Measurements from ENCODE around the gene SRSF7. TPM values are rescaled to one million over a fixed set of nuclear protein-coding genes. Genes with fewer than 3 reads are reported as not detected.

The SRSF7 gene
- total RNA-seq, 4 donors from 2014 or later = 41.4 to 100 (median 56.8) TPM

GRCh38 chr2:38775097-38775920, 24.1 kb upstream of the SRSF7 start:
- no peak for TF ChIP-seq CTCF (IDR thresholded peaks at IDR 0.05)
- TF ChIP-seq POLR2AphosphoS5 (IDR thresholded peaks at IDR 0.05) = no peak
- TF ChIP-seq POLR2A (IDR thresholded peaks at IDR 0.05; ENCODE audit: low read depth) = no peak
- TF ChIP-seq EP300 (IDR thresholded peaks at IDR 0.05) = no peak
- DNase-seq (ENCODE audit: extremely low spot score) = no peak
- no peaks in the 10 kb centered on the region for H3K9me3 ChIP-seq
- H3K36me3 ChIP-seq = peaks cover 0 to 6% (median 2%) of the 10 kb centered on the region in 4 donors
- peaks cover 5 to 16% (median 12%) of the 10 kb centered on the region in 4 donors for H3K4me1 ChIP-seq
- WGBS = 86% methylated on average over 17 of the region's 17 CpGs
- H3K27me3 ChIP-seq = no peaks in the 10 kb centered on the region
- intact Hi-C loops (cut with DNase I) = no loop called here
- H3K27ac ChIP-seq (replicated peaks in 1 of 4) = no peak overlapping the region
- no peak overlapping the region for H3K4me3 ChIP-seq

- Histone ChIP-seq H3K36me3 (no peaks in the 10 kb centered on the region), H3K27me3 (no peaks in the 10 kb centered on the region), H3K4me1 (no peaks in the 10 kb centered on the region), H3K27ac (replicated peaks in 1 of 4) (no peak overlapping the region), H3K4me3 (no peak overlapping the region), H3K9me3 (no peaks in the 10 kb centered on the region)
- no peak for DNase-seq (ENCODE audit: extremely low spot score)
- 68% methylated on average over 5 of the region's 5 CpGs for WGBS
- TF ChIP-seq CTCF (IDR thresholded peaks at IDR 0.05) (no peak), POLR2AphosphoS5 (IDR thresholded peaks at IDR 0.05) (no peak), EP300 (IDR thresholded peaks at IDR 0.05) (no peak), POLR2A (IDR thresholded peaks at IDR 0.05; ENCODE audit: low read depth) (no peak)
- intact Hi-C loops (cut with DNase I) = no loop called here
These were observed 20.5 kb upstream of the SRSF7 start for GRCh38 chr2:38771632-38772031.

- intact Hi-C loops (cut with DNase I) = no loop called here
- WGBS = 88% methylated on average over 5 of the region's 5 CpGs
These were observed 14.4 kb upstream of the SRSF7 start for GRCh38 chr2:38765551-38765950.

GRCh38 chr2:38765149-38765548, 14.0 kb upstream of the SRSF7 start:
- H3K27me3 ChIP-seq = no peaks in the 10 kb centered on the region
- H3K4me3 ChIP-seq = no peak overlapping the region
- no peaks in the 10 kb centered on the region for H3K4me1 ChIP-seq
- no peak for TF ChIP-seq CTCF (IDR thresholded peaks at IDR 0.05)
- no peak for TF ChIP-seq POLR2A (IDR thresholded peaks at IDR 0.05; ENCODE audit: low read depth)
- TF ChIP-seq POLR2AphosphoS5 (IDR thresholded peaks at IDR 0.05) = no peak
- TF ChIP-seq EP300 (IDR thresholded peaks at IDR 0.05) = no peak
- WGBS = 55% methylated on average over 4 of the region's 4 CpGs
- intact Hi-C loops (cut with DNase I) = no loop called here
- H3K27ac ChIP-seq (replicated peaks in 1 of 4) = no peak overlapping the region
- no peaks in the 10 kb centered on the region for H3K9me3 ChIP-seq
- no peak for DNase-seq (ENCODE audit: extremely low spot score)
- H3K36me3 ChIP-seq = no peaks in the 10 kb centered on the region

More at GRCh38 chr2:38765551-38765950, 14.4 kb upstream of the SRSF7 start:
- H3K27ac ChIP-seq (replicated peaks in 1 of 4) = no peak overlapping the region
- H3K36me3 ChIP-seq = no peaks in the 10 kb centered on the region
- DNase-seq (ENCODE audit: extremely low spot score) = no peak
- no peaks in the 10 kb centered on the region for H3K4me1 ChIP-seq
- TF ChIP-seq CTCF (IDR thresholded peaks at IDR 0.05) (no peak), EP300 (IDR thresholded peaks at IDR 0.05) (no peak), POLR2A (IDR thresholded peaks at IDR 0.05; ENCODE audit: low read depth) (no peak)
- H3K9me3 ChIP-seq = no peaks in the 10 kb centered on the region
- no peaks in the 10 kb centered on the region for H3K27me3 ChIP-seq
- H3K4me3 ChIP-seq = no peak overlapping the region

Data from esophagus muscularis mucosa (tissue), 4 donors.